HepG2 (cell line): Measurements from ENCODE around the gene PRR12. TPM values are rescaled to one million over a fixed set of nuclear protein-coding genes. Genes with fewer than 3 reads are reported as not detected.

Experiments used
- CCDC6 ChIP-seq: sonication (generic); formaldehyde crosslinking; IDR thresholded peaks from 2 replicates; pipeline ENCODE4 v1.8.1; 2022; ENCODE audit warnings: mild to moderate bottlenecking, missing genetic modification reagents, moderate library complexity
- CEBPG ChIP-seq: IDR thresholded peaks from 2 replicates; pipeline ENCODE4 v1.6.1; 2016
- GABPA ChIP-seq, 2 experiments: IDR thresholded peaks; 2 replicates each; pipeline ENCODE4 v1.6.1; 2011 to 2016; ENCODE audit warnings: low read depth in 2 of 2, low read length in 1 of 2, missing biosample characterization in 1 of 2, missing genetic modification characterization in 1 of 2
- KDM5A ChIP-seq: fragments of 200-600 bp; sonication (generic); IDR thresholded peaks from 2 replicates; pipeline ENCODE4 v1.7.0; 2018; ENCODE audit warnings: antibody characterized with exemption, mild to moderate bottlenecking, low read length, borderline replicate concordance
- LRRFIP1 ChIP-seq: sonication (generic); formaldehyde crosslinking; conservative IDR thresholded peaks from 2 replicates; pipeline ENCODE4 v1.4.0; 2020; ENCODE audit warnings: missing genetic modification reagents
- POLR2A ChIP-seq, 2 experiments: IDR thresholded peaks; 2 replicates each; pipeline ENCODE4 v1.6.1; 2011; ENCODE audit warnings: low read depth in 2 of 2, low read length in 2 of 2, mild to moderate bottlenecking in 1 of 2, moderate library complexity in 1 of 2; ENCODE audit not compliant: insufficient read depth in 1 of 2
- SP5 ChIP-seq: IDR thresholded peaks from 2 replicates; pipeline ENCODE4 v1.6.1; 2016; ENCODE audit warnings: low read depth, borderline replicate concordance
- XRCC5 ChIP-seq: fragments of 200-400 bp; formaldehyde crosslinking; optimal IDR thresholded peaks from 2 replicates; pipeline ENCODE3; 2017; ENCODE audit warnings: mild to moderate bottlenecking, low read length
- ZBTB1 ChIP-seq: sonication (generic); formaldehyde crosslinking; IDR thresholded peaks from 2 replicates; pipeline ENCODE4 v1.4.0; 2020; ENCODE audit warnings: missing genetic modification reagents, borderline replicate concordance
- ZNF136 ChIP-seq: sonication (generic); formaldehyde crosslinking; IDR thresholded peaks from 2 replicates; pipeline ENCODE4 v1.8.1; 2022; ENCODE audit warnings: low read depth, mild to moderate bottlenecking, moderate library complexity, missing genetic modification reagents
- ZNF33B ChIP-seq: sonication (generic); formaldehyde crosslinking; IDR thresholded peaks from 2 replicates; pipeline ENCODE4 v1.5.1; 2020; ENCODE audit warnings: mild to moderate bottlenecking, missing genetic modification reagents
- ZNF674 ChIP-seq: sonication (generic); formaldehyde crosslinking; IDR thresholded peaks from 2 replicates; pipeline ENCODE4 v1.5.0; 2020; ENCODE audit warnings: low read depth, mild to moderate bottlenecking, missing genetic modification reagents
- ZNF737 ChIP-seq: sonication (generic); formaldehyde crosslinking; IDR thresholded peaks from 2 replicates; pipeline ENCODE4 v1.5.0; 2020; ENCODE audit warnings: missing genetic modification reagents, mild to moderate bottlenecking, borderline replicate concordance
- ZNF784 ChIP-seq: sonication (generic); formaldehyde crosslinking; IDR thresholded peaks from 2 replicates; pipeline ENCODE4 v1.5.1; 2020; ENCODE audit warnings: missing genetic modification reagents, mild to moderate bottlenecking, borderline replicate concordance
- ZNF800 ChIP-seq: sonication (generic); formaldehyde crosslinking; IDR thresholded peaks from 2 replicates; pipeline ENCODE4 v1.4.0; 2020; ENCODE audit warnings: missing genetic modification reagents
- ZSCAN22 ChIP-seq: sonication (generic); formaldehyde crosslinking; IDR thresholded peaks from 2 replicates; pipeline ENCODE4 v1.4.0; 2020; ENCODE audit warnings: mild to moderate bottlenecking, missing genetic modification reagents
- polyA plus RNA-seq, 8 experiments: library from polyadenylated mRNA; depleted of rRNA in 3 of 8; stranded (reverse) in 7 of 8; unstranded in 1 of 8; fragments of >200 nt; fragmentation: Illumina TruSeq in 4 of 8; extraction: Trizol in 4 of 8; gene quantifications; 2 replicates each; pipeline versions ENCODE4 v1.2.1 to v1.2.3, GENCODE V29; 2011 to 2016; ENCODE audit warnings: low read depth in 4 of 8, missing spikeins in 1 of 8, mixed read lengths in 1 of 8; ENCODE audit not compliant: insufficient read depth in 1 of 8
- total RNA-seq, 5 experiments: library from RNA; depleted of rRNA; stranded (reverse); fragments of >200 nt; fragmentation: Illumina TruSeq; extraction: Trizol; gene quantifications; 2 replicates each; pipeline ENCODE4 v1.2.3, GENCODE V29; 2016; ENCODE audit warnings: low read depth in 1 of 5
- TF ChIP-seq, protein P1 (sequence below): sonication (generic); formaldehyde crosslinking; IDR thresholded peaks from 2 replicates; pipeline ENCODE4 v1.5.0; 2020; ENCODE audit warnings: mild to moderate bottlenecking, missing genetic modification reagents, borderline replicate concordance
- TF ChIP-seq, protein P2 (sequence below): sonication (generic); formaldehyde crosslinking; IDR thresholded peaks from 2 replicates; pipeline ENCODE4 v1.5.0; 2020; ENCODE audit warnings: missing genetic modification reagents

Gene PRR12
- total and polyA plus RNA-seq, 2 of the 13 experiments (the other 11 are each of a cell fraction or from before 2014, with no cell fraction given) = 0.62 to 1.5 TPM

- TF ChIP-seq KDM5A (peak; percentile 59; the same call in 1 of the 2 replicates), XRCC5 (no peak), CEBPG (CRISPR knock-in tag) (peak; percentile 68), ZNF800 (CRISPR knock-in tag) (no peak), ZNF136 (CRISPR knock-in tag) (0 out of 2 replicates have a peak, but pooled peaks have one; percentile 31), ZNF737 (CRISPR knock-in tag) (no peak), ZBTB1 (no peak), POLR2A (IDR thresholded peaks at IDR 0.05; ENCODE audit: insufficient read depth in 1 of 2, low read depth in 2 of 2, low read length in 2 of 2) (peak; percentile 81 to 92), ZNF784 (peak; percentile 68; the same call in 1 of the 2 replicates), LRRFIP1 (CRISPR knock-in tag) (no peak), SP5 (peak; percentile 96), GABPA (IDR thresholded peaks at IDR 0.05; ENCODE audit: low read depth, low read length) (peak; percentile 96), GABPA (CRISPR knock-in tag; IDR thresholded peaks at IDR 0.05; ENCODE audit: low read depth) (peak; percentile 96), ZSCAN22 (CRISPR knock-in tag) (no peak), CCDC6 (CRISPR knock-in tag) (0 out of 2 replicates have a peak, but pooled peaks have one; percentile 69), ZNF674 (CRISPR knock-in tag) (peak; percentile 24; the same call in 1 of the 2 replicates), ZNF33B (CRISPR knock-in tag) (peak; percentile 62; the same call in 1 of the 2 replicates)
- TF ChIP-seq, protein P1, sequence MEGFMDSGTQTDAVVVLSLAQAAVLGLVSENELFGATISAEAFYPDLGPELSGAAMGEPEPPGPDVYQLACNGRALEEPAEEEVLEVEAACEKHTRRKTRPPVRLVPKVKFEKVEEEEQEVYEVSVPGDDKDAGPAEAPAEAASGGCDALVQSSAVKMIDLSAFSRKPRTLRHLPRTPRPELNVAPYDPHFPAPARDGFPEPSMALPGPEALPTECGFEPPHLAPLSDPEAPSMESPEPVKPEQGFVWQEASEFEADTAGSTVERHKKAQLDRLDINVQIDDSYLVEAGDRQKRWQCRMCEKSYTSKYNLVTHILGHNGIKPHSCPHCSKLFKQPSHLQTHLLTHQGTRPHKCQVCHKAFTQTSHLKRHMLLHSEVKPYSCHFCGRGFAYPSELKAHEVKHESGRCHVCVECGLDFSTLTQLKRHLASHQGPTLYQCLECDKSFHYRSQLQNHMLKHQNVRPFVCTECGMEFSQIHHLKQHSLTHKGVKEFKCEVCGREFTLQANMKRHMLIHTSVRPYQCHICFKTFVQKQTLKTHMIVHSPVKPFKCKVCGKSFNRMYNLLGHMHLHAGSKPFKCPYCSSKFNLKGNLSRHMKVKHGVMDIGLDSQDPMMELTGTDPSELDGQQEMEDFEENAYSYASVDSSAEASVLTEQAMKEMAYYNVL (CRISPR knock-in tag) = 0 out of 2 replicates have a peak, but pooled peaks have one; percentile 16
- TF ChIP-seq, protein P2, sequence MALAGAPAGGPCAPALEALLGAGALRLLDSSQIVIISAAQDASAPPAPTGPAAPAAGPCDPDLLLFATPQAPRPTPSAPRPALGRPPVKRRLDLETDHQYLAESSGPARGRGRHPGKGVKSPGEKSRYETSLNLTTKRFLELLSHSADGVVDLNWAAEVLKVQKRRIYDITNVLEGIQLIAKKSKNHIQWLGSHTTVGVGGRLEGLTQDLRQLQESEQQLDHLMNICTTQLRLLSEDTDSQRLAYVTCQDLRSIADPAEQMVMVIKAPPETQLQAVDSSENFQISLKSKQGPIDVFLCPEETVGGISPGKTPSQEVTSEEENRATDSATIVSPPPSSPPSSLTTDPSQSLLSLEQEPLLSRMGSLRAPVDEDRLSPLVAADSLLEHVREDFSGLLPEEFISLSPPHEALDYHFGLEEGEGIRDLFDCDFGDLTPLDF (CRISPR knock-in tag) = peak; percentile 97
Observed at GRCh38 chr19:49641688-49642491, 50.9 kb downstream of the PRR12 start, which contains the start of gene SCAF1 (continued).
